IMR-90 (cell line): Measurements from ENCODE around the gene IL20RA. TPM values are rescaled to one million over a fixed set of nuclear protein-coding genes. Genes with fewer than 3 reads are reported as not detected.

Source experiments
- ATAC-seq: fragments of 200-7000 bp; cut with Tn5 transposase; 2 replicates; pipeline ENCODE4 v1.9.1; 2020; ENCODE audit warnings: low read depth, mild to moderate bottlenecking, moderate library complexity
- BruUV-seq: library from RNA; stranded (reverse); fragments of 400-500 nt; replicated peaks from 2 replicates; lab custom pipeline; 2021; lab: Mats Ljungman, UMichigan
- CTCF ChIA-PET: fragments of 300-600 bp; formaldehyde crosslinking; extraction: SDS; loops from one replicate; lab custom pipeline; 2021; ENCODE audit warnings: antibody characterized with exemption; lab: Yijun Ruan, JAX
- POLR2A ChIA-PET: fragments of 300-600 bp; sonication (Branson Sonifier 250); formaldehyde crosslinking; loops from one replicate; lab custom pipeline; 2022; ENCODE audit warnings: antibody characterized with exemption; ENCODE audit not compliant: unreplicated experiment; lab: Charles Lee
- DNase-seq: peaks from one replicate; pipeline ENCODE4 v3.0.0; 2013
- H2AFZ ChIP-seq: replicated peaks from 2 replicates; pipeline ENCODE3; 2013; ENCODE audit warnings: low read length, mild to moderate bottlenecking; ENCODE audit not compliant: poor library complexity
- H2AK5ac ChIP-seq: 2 replicates; pipeline ENCODE4 v1.6.1; 2013; ENCODE audit warnings: low read depth, low read length, inconsistent platforms
- H2AK9ac ChIP-seq: replicated peaks from 2 replicates; pipeline ENCODE3; 2013; ENCODE audit warnings: mild to moderate bottlenecking, low read depth, low read length, moderate library complexity; ENCODE audit not compliant: poor library complexity
- H2BK120ac ChIP-seq: 2 replicates; pipeline ENCODE4 v1.6.1; 2013; ENCODE audit warnings: low read depth, low read length, inconsistent platforms
- H2BK15ac ChIP-seq: 3 replicates; pipeline ENCODE4 v1.6.1; 2013; ENCODE audit warnings: low read depth, low read length, inconsistent platforms
- H2BK20ac ChIP-seq: 2 replicates; pipeline ENCODE4 v1.6.1; 2013; ENCODE audit warnings: low read depth, mild to moderate bottlenecking, inconsistent platforms, low read length, moderate library complexity
- H2BK5ac ChIP-seq: 2 replicates; pipeline ENCODE4 v1.6.1; 2013; ENCODE audit warnings: mild to moderate bottlenecking, low read depth, low read length, inconsistent platforms; ENCODE audit not compliant: poor library complexity, severe bottlenecking
- H3K14ac ChIP-seq: replicated peaks from 2 replicates; pipeline ENCODE4 v1.6.1; 2013; ENCODE audit warnings: low read depth, low read length, inconsistent platforms
- H3K18ac ChIP-seq: 2 replicates; pipeline ENCODE4 v1.6.1; 2013; ENCODE audit warnings: low read depth, low read length, control low read depth
- H3K23ac ChIP-seq: 2 replicates; pipeline ENCODE4 v1.6.1; 2013; ENCODE audit warnings: low read depth, low read length, inconsistent platforms
- H3K27ac ChIP-seq: 2 replicates; pipeline ENCODE4 v1.5.1; 2013; ENCODE audit warnings: mild to moderate bottlenecking, control low read depth, low read length; ENCODE audit not compliant: insufficient read depth
- H3K27me3 ChIP-seq: 2 replicates; pipeline ENCODE4 v1.6.1; 2013; ENCODE audit warnings: low read length; ENCODE audit not compliant: control insufficient read depth, insufficient read depth
- H3K36me3 ChIP-seq: 2 replicates; pipeline ENCODE4 v1.6.1; 2013; ENCODE audit warnings: low read length, mixed read lengths; ENCODE audit not compliant: control insufficient read depth, insufficient read depth
- H3K4ac ChIP-seq: 2 replicates; pipeline ENCODE4 v1.6.1; 2013; ENCODE audit warnings: low read depth, low read length, inconsistent platforms
- H3K4me1 ChIP-seq: 2 replicates; pipeline ENCODE4 v1.6.1; 2013; ENCODE audit warnings: low read length, mixed read lengths; ENCODE audit not compliant: control insufficient read depth, insufficient read depth
- H3K4me2 ChIP-seq: 2 replicates; pipeline ENCODE4 v1.6.1; 2013; ENCODE audit warnings: low read depth, mild to moderate bottlenecking, control low read depth, low read length, moderate library complexity
- H3K4me3 ChIP-seq: 2 replicates; pipeline ENCODE4 v1.5.1; 2013; ENCODE audit warnings: low read depth, mild to moderate bottlenecking, control low read depth, low read length, moderate library complexity; ENCODE audit not compliant: insufficient read depth
- H3K56ac ChIP-seq: 2 replicates; pipeline ENCODE4 v1.6.1; 2013; ENCODE audit warnings: low read length, inconsistent platforms; ENCODE audit not compliant: insufficient read depth; ENCODE audit errors: extremely low read depth
- H3K79me1 ChIP-seq, 2 experiments: 2 replicates each; pipeline ENCODE4 v1.6.1; 2013; ENCODE audit warnings: low read length in 2 of 2, inconsistent platforms in 1 of 2, low read depth in 1 of 2
- H3K9ac ChIP-seq: 2 replicates; pipeline ENCODE4 v1.6.1; 2013; ENCODE audit warnings: low read depth, low read length, control low read depth
- H3K9me1 ChIP-seq: 2 replicates; pipeline ENCODE4 v1.6.1; 2013; ENCODE audit warnings: low read length, inconsistent platforms; ENCODE audit not compliant: insufficient read depth
- H3K9me3 ChIP-seq: 2 replicates; pipeline ENCODE4 v1.6.1; 2013; ENCODE audit warnings: low read length; ENCODE audit not compliant: control insufficient read depth, insufficient read depth
- H4K20me1 ChIP-seq: 2 replicates; pipeline ENCODE4 v1.6.1; 2013; ENCODE audit warnings: low read length, inconsistent platforms; ENCODE audit not compliant: insufficient read depth
- H4K5ac ChIP-seq: 2 replicates; pipeline ENCODE4 v1.6.1; 2013; ENCODE audit warnings: mild to moderate bottlenecking, low read depth, low read length, control low read depth
- H4K8ac ChIP-seq, 2 experiments: 2 replicates each; pipeline ENCODE4 v1.6.1; 2013; ENCODE audit warnings: low read depth in 2 of 2, low read length in 2 of 2, control low read depth in 1 of 2, inconsistent platforms in 1 of 2
- H4K91ac ChIP-seq: 2 replicates; pipeline ENCODE4 v1.6.1; 2013; ENCODE audit warnings: low read depth, low read length, inconsistent platforms; ENCODE audit not compliant: insufficient read depth
- CEBPB ChIP-seq: IDR thresholded peaks from 2 replicates; pipeline ENCODE4 v1.6.1; 2012; ENCODE audit warnings: low read depth, low read length, improper control_type of control experiment
- CHD1 ChIP-seq: IDR thresholded peaks from 2 replicates; pipeline ENCODE4 v1.6.1; 2012; ENCODE audit warnings: low read depth, low read length, improper control_type of control experiment
- ELK1 ChIP-seq: fragments of 150-350 bp; IDR thresholded peaks from 2 replicates; pipeline ENCODE4 v1.6.1; 2016; ENCODE audit warnings: low read depth, mild to moderate bottlenecking, low read length, moderate library complexity, borderline replicate concordance
- FOS ChIP-seq: fragments of 150-350 bp; IDR thresholded peaks from 2 replicates; pipeline ENCODE4 v1.6.1; 2016; ENCODE audit warnings: low read depth, low read length
- MXI1 ChIP-seq: IDR thresholded peaks from 2 replicates; pipeline ENCODE4 v1.6.1; 2012; ENCODE audit warnings: low read depth, mild to moderate bottlenecking, low read length, moderate library complexity, borderline replicate concordance
- NFE2L2 ChIP-seq: fragments of 150-350 bp; IDR thresholded peaks from 2 replicates; pipeline ENCODE4 v1.6.1; 2016; ENCODE audit warnings: low read depth, mild to moderate bottlenecking, low read length
- POLR2A ChIP-seq: IDR thresholded peaks from 2 replicates; pipeline ENCODE4 v1.6.1; 2012; ENCODE audit warnings: mild to moderate bottlenecking, low read depth, low read length
- RAD21 ChIP-seq: IDR thresholded peaks from 2 replicates; pipeline ENCODE4 v1.6.1; 2012; ENCODE audit warnings: low read length, improper control_type of control experiment
- RCOR1 ChIP-seq: IDR thresholded peaks from 2 replicates; pipeline ENCODE4 v1.6.1; 2012; ENCODE audit warnings: mild to moderate bottlenecking, low read length, improper control_type of control experiment; ENCODE audit not compliant: insufficient replicate concordance
- SMC3 ChIP-seq: fragments of 150-350 bp; IDR thresholded peaks from 2 replicates; pipeline ENCODE4 v1.6.1; 2016; ENCODE audit warnings: low read depth, mild to moderate bottlenecking, antibody characterized with exemption, low read length, moderate library complexity
- USF2 ChIP-seq: fragments of 150-350 bp; IDR thresholded peaks from 2 replicates; pipeline ENCODE4 v1.6.1; 2017; ENCODE audit warnings: mild to moderate bottlenecking, antibody characterized with exemption, low read length, low read depth
- WGBS, 2 experiments: methylation state at CpG; one replicate each; pipeline versions ENCODE4 v1.1.5 to v1.1.7; 2013; ENCODE audit warnings: missing lambda C conversion rate in 2 of 2; ENCODE audit not compliant: insufficient read length in 1 of 2; ENCODE audit errors: extremely low coverage in 2 of 2; 5-methylcytosine and 5-hydroxymethylcytosine counted together
- dilution Hi-C: fragments of 300-500 bp; cut with HindIII; formaldehyde crosslinking; loops from one replicate; pipeline ENCODE4 v1.14.3; 2018; ENCODE audit warnings: low sequenced_read_pairs; ENCODE audit not compliant: unreplicated experiment
- in situ Hi-C: fragments of 300-500 bp; cut with MboI; formaldehyde crosslinking; loops from 3 replicates; pipeline ENCODE4 v1.14.3; 2019; ENCODE audit warnings: low sequenced_read_pairs, inconsistent platforms, mixed read lengths
- intact Hi-C: fragments of 100-400 bp; cut with micrococcal nuclease; formaldehyde crosslinking; loops from 2 replicates; pipeline ENCODE4 v1.10.0; 2022
- polyA plus RNA-seq, 3 experiments: library from polyadenylated mRNA; depleted of rRNA; stranded (reverse); fragments of >200 nt; gene quantifications; 2 replicates each; pipeline ENCODE4 v1.2.3, GENCODE V29; 2012; ENCODE audit warnings: low replicate concordance in 1 of 3
- total RNA-seq: library from RNA; depleted of rRNA; stranded (reverse); fragments of >200 nt; gene quantifications from 2 replicates; pipeline ENCODE4 v1.2.3, GENCODE V29; 2012

The IL20RA gene
- total and polyA plus RNA-seq, 2 of the 4 experiments (the other 2 are of a cell fraction), result 0.02 TPM; not detected in 1

- intact Hi-C loops (no loop called here), in situ Hi-C loops (no loop called here), dilution Hi-C loops (no loop called here)
- Histone ChIP-seq H3K56ac (no peak overlapping the region), H3K9me1 (no peaks in the 10 kb centered on the region; the same call in 1 of the 2 replicates), H3K4me2 (no peak overlapping the region), H3K27me3 (peaks cover 15% of the 10 kb centered on the region), H4K8ac (no peak overlapping the region), H2BK120ac (no peak overlapping the region), H4K91ac (no peak overlapping the region), H3K4me3 (no peak overlapping the region), H3K14ac (no peak overlapping the region), H2BK20ac (no peak overlapping the region), H4K5ac (no peak overlapping the region), H3K23ac (no peak overlapping the region), H3K9me3 (no peaks in the 10 kb centered on the region), H3K79me1 (no peaks in the 10 kb centered on the region), H2AFZ (no peak overlapping the region), H3K27ac (no peak overlapping the region), H2BK5ac (no peak overlapping the region), H3K9ac (no peak overlapping the region), H4K20me1 (no peaks in the 10 kb centered on the region), H2AK5ac (no peak overlapping the region), H3K4me1 (no peaks in the 10 kb centered on the region), H3K18ac (no peak overlapping the region), H3K4ac (no peak overlapping the region), H3K36me3 (no peaks in the 10 kb centered on the region), H2BK15ac (no peak overlapping the region), H2AK9ac (no peak overlapping the region)
- DNase-seq, result no peak
- POLR2A ChIA-PET, result no interaction called here
- ATAC-seq, result no peak
- WGBS, 2 experiments, result 40% methylated on average over 3 of the region's 5 CpGs; no CpG with 5 or more reads in 1 of the 2 experiments
- TF ChIP-seq MXI1, result no peak
- TF ChIP-seq RCOR1, result no peak
- no peak for TF ChIP-seq RAD21
- TF ChIP-seq FOS, result no peak
- TF ChIP-seq NFE2L2, result no peak
- no peak for TF ChIP-seq POLR2A
- TF ChIP-seq ELK1, result no peak
- no peak for TF ChIP-seq CHD1
- TF ChIP-seq CEBPB, result no peak
- no peak for TF ChIP-seq SMC3
- no peak for TF ChIP-seq USF2
- CTCF ChIA-PET, result no interaction called here
- no TSS peak for BruUV-seq
These were observed 64.7 kb downstream of the IL20RA start for GRCh38 chr6:136980070-136980469.
